Activated CD4-positive, alpha-beta T cell treated with anti-CD3 and anti-CD28 coated beads, Interleukin-2, Interleukin-6, amounts not matched to agents 100 ng/mL and 50 ng/mL, durations not matched to agents 16 hours and 8 hours (primary cell): ENCODE measurements around the gene MAP3K9.
"Not testable (repeated sequence)": the region's sequence is repeated elsewhere in the genome, so short reads cannot be mapped to it uniquely, and the experiment has no call there.

ENCODE experiments used
- DNase-seq: peaks from one replicate; pipeline ENCODE4 v3.0.0-alpha.2; 2020

MAP3K9 gene

DNA sequence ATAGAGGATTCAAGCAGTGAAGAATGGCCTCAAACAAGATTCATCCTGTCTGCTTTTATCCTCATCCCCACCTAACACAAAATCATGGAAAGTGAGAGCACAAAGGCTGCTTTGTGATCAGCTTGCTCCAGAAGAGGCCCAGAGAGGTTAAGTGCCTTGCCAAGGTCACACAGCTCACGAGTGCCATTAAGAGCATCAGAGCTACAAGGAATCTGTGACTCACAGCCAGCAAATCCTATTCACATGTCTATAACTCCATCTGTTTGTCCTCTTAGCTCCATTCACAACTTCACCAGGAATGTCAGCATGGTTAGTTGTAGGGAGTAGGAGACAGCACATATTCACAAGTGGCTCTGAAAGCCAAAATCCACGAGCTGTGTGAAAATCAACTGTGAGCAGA lies 87.8 kb downstream of the MAP3K9 start:
- DNase-seq = no peak

- DNase-seq = no peak
These were observed 90.8 kb downstream of the MAP3K9 start for GRCh38 chr14:70718383-70719118.

GRCh38 chr14:70716958-70717357 lies 92.4 kb downstream of the MAP3K9 start:
- DNase-seq = no peak

DNA sequence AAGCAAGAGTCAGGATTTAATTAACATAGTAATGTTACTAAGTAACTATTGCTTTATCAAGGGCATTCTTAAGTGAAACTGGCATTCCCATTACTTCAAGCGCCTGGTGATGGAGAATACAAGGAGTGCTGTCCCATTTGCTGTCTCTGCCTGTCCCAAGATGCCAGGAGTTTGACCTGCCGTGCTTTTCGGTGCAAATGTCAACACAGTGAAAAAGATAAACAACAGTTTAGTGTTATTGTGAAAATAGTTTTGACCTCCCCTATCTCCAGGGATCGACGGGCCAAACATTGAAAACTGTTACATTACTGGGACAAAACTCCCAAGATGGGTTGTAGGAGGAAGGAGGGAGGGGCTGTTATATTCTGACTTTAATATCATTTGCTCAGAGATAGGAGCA lies 92.8 kb downstream of the MAP3K9 start:
- DNase-seq = no peak

DNA sequence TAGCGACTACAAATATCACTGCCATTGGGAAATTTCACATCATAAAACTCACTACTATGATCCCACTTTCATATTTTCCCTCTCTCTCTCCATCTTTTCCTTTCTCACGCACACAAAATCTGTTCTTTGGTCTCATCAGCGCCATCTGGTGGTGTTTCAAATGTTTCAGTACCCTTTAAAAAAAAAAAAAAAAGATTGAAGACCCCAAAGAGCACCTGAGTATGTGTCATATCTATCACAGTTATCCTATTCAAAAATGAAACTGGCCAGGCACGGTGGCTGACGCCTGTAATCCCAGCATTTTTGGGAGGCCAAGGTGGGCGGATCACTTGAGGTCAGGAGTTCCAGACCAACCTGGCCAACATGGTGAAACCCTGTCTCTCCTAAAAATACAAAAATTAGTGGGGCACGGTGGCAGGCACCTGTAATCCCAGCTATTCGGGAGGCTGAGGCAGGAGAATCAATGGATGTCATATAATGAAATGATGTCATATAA lies 95.2 kb downstream of the MAP3K9 start:
- peak; percentile 54 for DNase-seq

DNA sequence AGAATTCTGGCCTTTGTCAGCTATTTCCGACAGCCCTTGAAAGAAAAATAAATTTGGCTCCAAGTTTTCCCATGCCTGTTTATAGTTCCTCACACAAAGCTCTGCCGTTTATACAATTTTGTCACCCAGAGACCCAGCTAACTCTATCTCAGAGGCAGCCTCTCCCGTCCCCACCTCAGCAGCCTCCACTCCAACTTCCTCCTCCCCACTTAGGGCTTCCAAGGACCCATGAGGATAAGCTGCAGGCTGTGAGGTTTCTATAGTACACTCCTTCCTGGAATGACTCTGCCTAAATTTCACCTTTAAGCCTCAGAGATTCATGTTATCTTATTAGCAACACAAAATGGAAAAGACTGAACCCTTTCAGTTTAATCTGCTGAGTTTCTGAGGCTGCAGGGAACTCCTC lies 95.8 kb downstream of the MAP3K9 start:
- no peak for DNase-seq

DNA sequence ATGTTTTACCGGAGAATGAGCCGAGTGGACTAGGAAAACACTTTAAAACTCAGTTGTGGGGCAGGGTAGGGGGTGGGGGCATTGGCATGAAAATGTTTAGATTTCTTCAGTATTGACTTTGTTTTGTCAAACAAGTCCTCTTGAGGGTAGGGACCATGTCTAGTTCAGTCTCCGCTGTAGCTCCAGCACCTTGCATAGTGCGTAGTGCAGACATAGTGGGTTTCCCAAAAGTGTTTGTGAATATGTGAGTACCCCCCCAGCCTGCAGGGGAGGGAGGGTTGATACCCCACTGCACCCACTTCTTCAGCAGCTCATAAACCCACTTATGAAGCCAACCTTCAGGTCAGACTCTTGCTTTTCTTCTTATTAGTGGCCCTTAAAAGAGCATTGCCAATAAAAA lies 96.2 kb downstream of the MAP3K9 start:
- DNase-seq = no peak

DNA sequence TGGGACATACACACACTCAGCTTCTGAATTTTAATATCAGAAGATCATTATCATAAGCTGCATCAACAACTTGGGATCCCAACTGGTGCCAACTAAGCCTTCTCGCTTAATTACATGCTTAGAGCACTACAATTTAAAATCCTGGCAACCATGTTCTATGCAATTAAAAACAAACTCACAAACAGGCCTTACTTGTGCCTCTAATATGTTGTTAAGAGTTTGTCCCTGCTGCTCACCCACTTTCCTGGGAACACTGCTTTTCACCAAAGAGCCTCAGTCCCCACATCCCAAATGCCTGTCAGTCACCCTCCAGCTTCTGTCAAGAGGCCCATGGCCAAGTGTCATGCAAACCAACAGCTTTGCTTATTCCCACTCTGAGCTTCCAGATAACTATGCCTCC lies 97.9 kb downstream of the MAP3K9 start:
- DNase-seq = no peak

DNA sequence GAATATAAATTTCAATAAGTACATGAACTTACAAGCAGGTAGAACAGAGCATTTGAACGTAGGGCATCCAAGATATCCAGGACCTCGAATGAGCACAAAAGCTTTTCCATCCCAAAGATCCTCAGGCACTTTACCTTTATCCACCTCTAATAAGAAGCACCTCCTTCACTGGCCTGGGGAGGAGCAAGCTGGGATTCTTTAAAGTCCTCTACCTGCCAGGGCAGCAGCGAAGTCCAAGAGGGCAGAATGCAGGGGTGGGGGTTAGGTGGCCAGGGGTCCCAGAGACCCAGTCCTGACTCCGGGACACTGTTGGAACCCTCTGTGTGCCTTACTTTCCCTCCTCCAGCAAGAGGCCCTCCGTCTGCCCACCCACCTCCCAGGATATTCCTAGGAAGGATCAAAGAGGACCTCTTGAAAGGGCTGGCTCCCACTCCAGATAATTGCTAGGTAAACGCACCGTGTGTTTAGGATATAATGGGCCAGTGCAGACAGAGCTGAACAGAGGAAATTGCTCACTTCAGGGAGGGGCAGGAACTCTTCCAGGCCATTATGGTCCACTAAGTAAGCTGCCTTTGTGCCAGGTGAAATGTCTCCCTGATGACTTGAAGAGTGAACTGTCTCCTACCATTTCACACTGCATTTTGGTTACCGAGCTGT lies 99.5 kb downstream of the MAP3K9 start:
- no peak for DNase-seq

GRCh38 chr14:70708717-70709570 lies 100.4 kb downstream of the MAP3K9 start:
- DNase-seq = no peak

GRCh38 chr14:70707138-70708038 lies 101.9 kb downstream of the MAP3K9 start:
- DNase-seq = peak; percentile 9

DNA sequence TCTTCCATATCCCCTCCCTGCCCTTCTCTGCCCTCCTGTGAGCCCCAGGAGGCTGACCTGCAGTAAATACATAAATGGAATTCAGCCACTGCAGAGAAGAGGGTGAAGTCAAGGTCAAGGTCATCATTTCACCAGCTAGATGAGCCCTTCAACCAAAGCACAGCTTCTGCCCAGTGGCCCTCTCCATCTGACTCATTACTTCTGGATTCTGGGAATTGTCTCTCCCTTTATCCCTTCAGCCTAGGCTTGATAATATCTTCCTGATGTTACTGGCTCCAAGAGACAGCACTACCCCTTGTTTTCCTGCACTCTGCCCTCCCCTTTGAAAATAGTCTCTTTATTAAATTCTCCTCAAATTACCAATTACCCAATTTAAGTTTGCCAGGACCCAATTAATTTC lies 103.1 kb downstream of the MAP3K9 start:
- DNase-seq = no peak

DNA sequence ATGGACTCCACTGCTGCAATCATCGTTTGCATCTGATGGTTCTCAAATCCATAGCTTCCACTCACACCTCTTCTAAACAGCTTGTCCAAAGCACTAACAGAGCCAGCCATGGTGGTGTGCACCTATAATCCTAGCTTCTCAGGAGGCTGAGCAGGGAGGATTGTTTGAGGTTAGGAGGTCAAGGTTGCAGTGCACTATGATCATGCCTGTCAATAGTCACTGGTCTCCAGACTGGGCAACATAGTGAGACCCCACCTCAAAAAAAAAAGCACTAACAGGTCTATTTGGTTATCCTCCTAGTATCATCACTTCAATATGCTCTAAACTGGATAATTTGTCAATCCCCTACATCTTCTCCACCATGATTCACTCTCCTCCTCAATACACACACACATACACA lies 104.4 kb downstream of the MAP3K9 start:
- DNase-seq = no peak

- DNase-seq = not testable (repeated sequence)
These were observed 105.6 kb downstream of the MAP3K9 start for GRCh38 chr14:70703621-70704168.

- no peak for DNase-seq
These were observed 107.2 kb downstream of the MAP3K9 start for GRCh38 chr14:70702161-70702560.

- no peak for DNase-seq
These were observed 107.7 kb downstream of the MAP3K9 start for GRCh38 chr14:70701610-70702009.

DNA sequence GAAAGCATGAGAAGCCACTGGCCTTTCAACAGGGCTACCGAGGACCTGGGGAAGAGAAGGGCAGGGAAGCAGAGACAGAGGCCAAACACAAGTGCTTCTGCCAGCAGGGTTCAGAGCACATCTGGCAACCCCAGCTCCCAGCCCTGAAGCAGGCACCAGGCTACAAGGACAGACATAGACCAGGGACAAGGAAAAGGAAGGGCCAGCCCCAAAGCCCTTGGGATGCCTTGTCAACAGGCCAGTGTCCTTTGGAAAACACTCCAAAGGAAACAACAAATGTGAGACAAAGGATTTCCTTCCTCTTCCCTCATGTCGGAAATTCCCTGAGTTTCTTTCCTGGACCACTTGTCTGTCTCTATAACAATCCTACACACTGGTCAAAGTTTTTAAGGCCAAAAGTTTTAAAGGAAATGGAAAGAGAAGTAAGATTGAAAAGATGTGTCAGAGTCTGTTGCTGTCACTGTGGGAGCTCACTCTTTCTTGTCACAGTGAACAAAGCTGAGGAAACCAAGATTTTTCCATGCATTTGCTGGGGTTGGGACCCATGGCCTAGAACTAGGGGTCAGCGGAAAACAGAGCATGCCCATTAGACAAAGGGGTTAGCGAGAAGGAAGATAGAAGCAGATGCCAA lies 108.2 kb downstream of the MAP3K9 start:
- no peak for DNase-seq

- DNase-seq = no peak
These were observed 109.7 kb downstream of the MAP3K9 start for GRCh38 chr14:70699646-70700045.

GRCh38 chr14:70698288-70698687 lies 111.0 kb downstream of the MAP3K9 start:
- DNase-seq = no peak

- DNase-seq = no peak
These were observed 111.6 kb downstream of the MAP3K9 start for GRCh38 chr14:70697701-70698100.

GRCh38 chr14:70696026-70696425 lies 113.3 kb downstream of the MAP3K9 start:
- DNase-seq = no peak

- DNase-seq = no peak
These were observed 117.1 kb downstream of the MAP3K9 start for GRCh38 chr14:70692210-70692609.
